ENCODE results near the gene ZNF513. TPM values are rescaled to one million over a fixed set of nuclear protein-coding genes. Genes with fewer than 3 reads are reported as not detected.
"Not testable (repeated sequence)": the region's sequence is repeated elsewhere in the genome, so short reads cannot be mapped to it uniquely, and the experiment has no call there.

The ZNF513 gene
- total RNA-seq, 1 donor from 2014 or later: 25.7 TPM

GRCh38 chr2:27354597-27354927, 26.0 kb downstream of the ZNF513 start:
- Mint-ChIP-seq H3K27ac (no peak overlapping the region), H3K9me3 (no peaks in the 10 kb centered on the region), H3K4me1 (peaks cover 25% of the 10 kb centered on the region), H3K4me3 (peak overlapping the region; percentile 90), H3K36me3 (peaks cover 11% of the 10 kb centered on the region), H3K27me3 (ENCODE audit: low read depth) (no peaks in the 10 kb centered on the region)
- no peak for DNase-seq (ENCODE audit: low spot score in 2 of 2, unreplicated experiment in 2 of 2)
- no peak for TF ChIP-seq CTCF (IDR thresholded peaks at IDR 0.05; ENCODE audit: unreplicated experiment)

- Mint-ChIP-seq H3K27ac (no peak overlapping the region), H3K9me3 (no peaks in the 10 kb centered on the region)
- DNase-seq (ENCODE audit: low spot score in 2 of 2, unreplicated experiment in 2 of 2): no peak
Observed at GRCh38 chr2:27353762-27354596, 26.6 kb downstream of the ZNF513 start.

GRCh38 chr2:27353386-27353761, 27.2 kb downstream of the ZNF513 start:
- H3K27me3 Mint-ChIP-seq (ENCODE audit: low read depth); H3K4me3 Mint-ChIP-seq; H3K36me3 Mint-ChIP-seq; H3K9me3 Mint-ChIP-seq; H3K27ac Mint-ChIP-seq; DNase-seq (ENCODE audit: low spot score in 2 of 2, unreplicated experiment in 2 of 2): not testable (repeated sequence)
- peaks cover 22% of the 10 kb centered on the region for H3K4me1 Mint-ChIP-seq

More at GRCh38 chr2:27353762-27354596, 26.6 kb downstream of the ZNF513 start:
- peaks cover 13% of the 10 kb centered on the region for H3K36me3 Mint-ChIP-seq
- H3K4me3 Mint-ChIP-seq: peak overlapping the region; percentile 41
- H3K27me3 Mint-ChIP-seq (ENCODE audit: low read depth): no peaks in the 10 kb centered on the region
- peaks cover 25% of the 10 kb centered on the region for H3K4me1 Mint-ChIP-seq
- no peak for TF ChIP-seq CTCF (IDR thresholded peaks at IDR 0.05; ENCODE audit: unreplicated experiment)

- Mint-ChIP-seq H3K4me3 (no peak overlapping the region), H3K4me1 (peaks cover 13% of the 10 kb centered on the region), H3K9me3 (no peaks in the 10 kb centered on the region), H3K27ac (no peak overlapping the region), H3K27me3 (ENCODE audit: low read depth) (no peaks in the 10 kb centered on the region), H3K36me3 (peaks cover 5% of the 10 kb centered on the region)
- TF ChIP-seq CTCF (IDR thresholded peaks at IDR 0.05; ENCODE audit: unreplicated experiment): no peak
- DNase-seq (ENCODE audit: low spot score in 2 of 2, unreplicated experiment in 2 of 2): no peak
Observed at GRCh38 chr2:27351802-27352598, 28.5 kb downstream of the ZNF513 start.

- H3K27ac Mint-ChIP-seq: no peak overlapping the region
- H3K27me3 Mint-ChIP-seq (ENCODE audit: low read depth): no peaks in the 10 kb centered on the region
- TF ChIP-seq CTCF (IDR thresholded peaks at IDR 0.05; ENCODE audit: unreplicated experiment): no peak
- H3K4me1 Mint-ChIP-seq: peaks cover 5% of the 10 kb centered on the region
- no peak overlapping the region for H3K4me3 Mint-ChIP-seq
- no peaks in the 10 kb centered on the region for H3K9me3 Mint-ChIP-seq
- DNase-seq (ENCODE audit: low spot score in 2 of 2, unreplicated experiment in 2 of 2): no peak
- H3K36me3 Mint-ChIP-seq: peaks cover 5% of the 10 kb centered on the region
Observed at GRCh38 chr2:27350106-27350693, 30.3 kb downstream of the ZNF513 start.

- H3K4me3 Mint-ChIP-seq: no peak overlapping the region
- H3K4me1 Mint-ChIP-seq: no peaks in the 10 kb centered on the region
- no peaks in the 10 kb centered on the region for H3K27me3 Mint-ChIP-seq (ENCODE audit: low read depth)
- no peak for DNase-seq (ENCODE audit: low spot score in 2 of 2, unreplicated experiment in 2 of 2)
- H3K27ac Mint-ChIP-seq: no peak overlapping the region
- no peak for TF ChIP-seq CTCF (IDR thresholded peaks at IDR 0.05; ENCODE audit: unreplicated experiment)
- H3K9me3 Mint-ChIP-seq: no peaks in the 10 kb centered on the region
- H3K36me3 Mint-ChIP-seq: peaks cover 8% of the 10 kb centered on the region
Observed at GRCh38 chr2:27347641-27348040, 32.9 kb downstream of the ZNF513 start.
